ENCODE results near the gene DAND5.

The DAND5 gene

DNA sequence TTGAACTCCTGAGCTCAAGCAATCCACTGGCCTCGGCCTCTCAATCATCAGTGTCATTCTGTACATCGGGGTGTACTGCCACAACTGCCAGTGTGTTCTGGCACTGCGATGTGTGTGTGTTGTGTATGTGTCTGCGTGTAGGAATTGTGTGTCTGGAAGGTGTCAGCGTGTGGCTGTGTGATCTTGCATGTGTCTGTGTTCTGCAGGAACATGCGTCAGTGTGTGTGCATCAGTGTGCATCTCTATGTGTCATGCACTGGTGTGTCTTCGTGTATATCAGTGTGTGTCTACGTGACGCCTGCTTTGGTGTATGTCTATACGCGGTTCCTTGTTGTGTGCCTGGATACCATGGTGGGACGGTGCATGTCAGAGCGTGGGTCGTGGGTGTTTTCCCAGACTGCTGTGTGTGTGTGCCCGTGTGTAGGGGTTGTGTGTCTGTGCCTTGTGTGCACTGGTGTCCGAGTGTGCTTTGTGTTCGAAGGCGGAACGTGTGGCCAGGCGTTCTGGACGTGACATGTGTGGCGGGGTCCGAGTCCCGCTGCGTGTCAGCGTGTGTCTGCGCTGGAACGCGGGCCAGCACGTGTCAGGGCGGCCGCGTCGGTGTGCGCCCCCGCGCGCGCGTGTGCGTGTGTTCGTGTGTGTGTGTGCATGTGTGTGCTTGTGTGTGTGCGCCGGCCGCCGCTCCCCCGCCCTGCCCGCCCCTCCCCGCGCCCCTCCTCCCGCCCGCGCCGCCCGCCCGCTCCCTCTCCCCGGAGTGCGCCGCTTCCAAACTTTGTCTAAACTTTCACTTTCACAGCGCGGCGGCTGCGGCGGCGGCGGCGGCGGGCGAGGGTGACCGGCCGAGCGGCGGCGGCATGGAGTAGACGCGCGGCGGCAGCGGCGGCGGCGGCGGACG lies 25.6 kb downstream of the DAND5 start, which contains the start of gene NFIX:
TSS of gene NFIX (plus strand) at position 775 of the 895 bp plus-strand sequence. CDS start 363 bp downstream, outside the sequence.
- DNase-seq (ENCODE audit: low read depth), result no peak

DNA sequence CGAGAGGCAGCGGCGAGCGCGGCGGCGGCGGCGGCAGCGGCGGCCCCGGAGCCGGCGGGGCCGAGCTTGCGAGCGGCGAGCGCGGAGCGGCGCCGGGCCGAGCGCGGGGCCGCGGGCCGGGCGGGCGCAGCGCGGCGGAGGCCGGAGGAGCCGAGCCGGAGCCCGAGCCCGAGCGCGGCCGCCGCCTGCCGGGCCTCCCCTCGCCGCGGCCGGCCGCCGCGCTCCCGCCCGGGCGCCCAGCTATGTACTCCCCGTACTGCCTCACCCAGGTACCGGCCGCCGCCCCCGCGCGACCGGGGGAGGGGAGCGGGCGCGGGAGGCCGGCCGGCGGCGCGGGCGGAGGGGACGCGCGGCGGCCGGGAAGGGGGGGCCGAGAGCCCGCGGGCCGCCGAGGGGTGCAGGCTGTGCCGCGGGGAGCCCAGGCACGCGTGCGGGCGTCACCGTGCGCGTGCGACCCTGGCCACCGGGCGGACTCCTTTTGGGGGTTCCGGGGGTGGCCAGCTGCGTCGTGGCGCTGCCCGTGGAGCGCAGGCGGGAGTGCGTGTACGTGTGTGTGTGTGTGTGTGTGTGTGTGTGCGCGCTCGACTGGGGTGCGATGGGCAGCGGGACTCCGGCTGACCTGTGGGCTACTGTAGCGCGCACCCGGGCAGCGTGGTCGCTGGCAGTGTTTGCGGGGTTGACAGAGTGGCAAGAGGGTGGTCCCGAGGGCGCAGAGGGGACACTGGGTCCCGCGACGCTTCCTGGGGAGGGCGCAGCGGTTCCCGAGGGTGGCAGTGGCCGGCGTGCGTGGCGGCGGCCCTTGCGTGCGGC lies 26.4 kb downstream of the DAND5 start:
- no peak for DNase-seq (ENCODE audit: low read depth)

DNA sequence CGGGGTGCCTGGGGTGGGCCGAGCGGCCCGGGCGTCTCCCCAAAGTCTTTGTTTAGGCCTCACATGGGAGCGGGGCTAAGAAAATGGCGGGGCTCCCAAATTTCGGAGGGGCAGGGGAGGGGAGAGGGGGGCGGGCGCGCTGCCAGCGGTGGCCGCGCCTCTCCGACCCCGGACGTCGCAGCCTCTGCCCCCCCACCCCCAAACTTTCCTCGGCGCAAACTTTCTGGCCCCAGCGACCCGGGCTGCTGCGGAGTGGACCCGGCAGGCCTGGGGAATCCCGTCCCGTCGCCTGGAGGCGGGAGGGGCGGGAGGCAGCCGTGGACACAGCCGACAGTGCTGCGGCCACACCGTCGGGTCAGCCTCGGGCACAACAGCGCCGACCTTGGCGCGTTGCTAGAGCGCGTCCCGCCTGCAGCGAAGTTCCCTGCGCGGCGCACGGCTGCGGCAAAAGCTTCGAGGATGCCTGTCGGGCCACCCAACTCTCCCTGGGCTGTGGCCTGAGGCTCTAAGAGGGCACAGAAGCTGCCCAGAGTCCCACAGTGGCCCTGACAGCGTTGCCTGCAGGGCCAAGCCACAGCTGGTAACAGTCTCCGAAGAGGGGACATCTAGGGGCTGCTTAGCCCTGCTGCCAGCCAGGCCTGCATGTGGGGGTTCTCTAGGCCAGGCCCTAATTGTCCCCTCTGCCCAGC lies 27.2 kb downstream of the DAND5 start:
- DNase-seq (ENCODE audit: low read depth), result no peak

DNA sequence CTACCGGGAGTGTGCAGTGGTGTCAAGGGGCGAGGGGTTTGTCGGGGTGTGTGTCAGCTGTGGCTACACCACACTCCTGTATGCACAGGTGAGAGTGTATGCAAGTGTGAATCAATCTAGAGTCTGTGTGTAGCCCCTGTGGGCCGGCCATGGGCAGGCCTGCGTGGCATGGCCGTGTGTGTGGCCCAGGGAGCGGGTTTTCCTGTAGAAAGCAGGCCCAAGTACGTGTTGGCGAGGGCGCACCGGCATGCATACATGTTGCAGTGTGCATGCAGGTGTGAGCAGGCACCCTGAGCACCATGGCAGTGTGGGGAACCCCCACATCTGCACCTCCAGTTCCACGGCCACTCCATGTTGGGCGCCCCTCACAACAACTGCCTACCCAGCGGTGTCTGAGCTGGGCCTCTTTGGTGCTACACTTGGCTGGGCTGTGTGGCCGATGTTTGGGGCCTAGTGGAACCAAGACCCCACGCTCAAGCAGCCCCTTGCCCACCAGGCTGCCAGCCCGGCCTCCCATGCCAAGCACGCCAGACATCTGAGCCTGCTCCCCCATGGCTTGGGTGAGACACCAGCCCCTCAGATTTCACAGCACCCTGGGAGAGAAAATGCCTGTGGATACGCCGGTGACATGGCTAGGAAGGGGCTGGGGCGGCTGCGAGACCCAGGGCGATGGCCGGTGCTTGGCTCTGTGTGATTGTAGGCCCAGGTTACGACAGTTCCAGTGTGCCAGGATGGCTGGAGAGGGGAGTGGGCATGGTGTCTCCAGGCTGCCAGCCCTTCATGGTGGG lies 28.0 kb downstream of the DAND5 start:
- DNase-seq (ENCODE audit: low read depth), result no peak

DNA sequence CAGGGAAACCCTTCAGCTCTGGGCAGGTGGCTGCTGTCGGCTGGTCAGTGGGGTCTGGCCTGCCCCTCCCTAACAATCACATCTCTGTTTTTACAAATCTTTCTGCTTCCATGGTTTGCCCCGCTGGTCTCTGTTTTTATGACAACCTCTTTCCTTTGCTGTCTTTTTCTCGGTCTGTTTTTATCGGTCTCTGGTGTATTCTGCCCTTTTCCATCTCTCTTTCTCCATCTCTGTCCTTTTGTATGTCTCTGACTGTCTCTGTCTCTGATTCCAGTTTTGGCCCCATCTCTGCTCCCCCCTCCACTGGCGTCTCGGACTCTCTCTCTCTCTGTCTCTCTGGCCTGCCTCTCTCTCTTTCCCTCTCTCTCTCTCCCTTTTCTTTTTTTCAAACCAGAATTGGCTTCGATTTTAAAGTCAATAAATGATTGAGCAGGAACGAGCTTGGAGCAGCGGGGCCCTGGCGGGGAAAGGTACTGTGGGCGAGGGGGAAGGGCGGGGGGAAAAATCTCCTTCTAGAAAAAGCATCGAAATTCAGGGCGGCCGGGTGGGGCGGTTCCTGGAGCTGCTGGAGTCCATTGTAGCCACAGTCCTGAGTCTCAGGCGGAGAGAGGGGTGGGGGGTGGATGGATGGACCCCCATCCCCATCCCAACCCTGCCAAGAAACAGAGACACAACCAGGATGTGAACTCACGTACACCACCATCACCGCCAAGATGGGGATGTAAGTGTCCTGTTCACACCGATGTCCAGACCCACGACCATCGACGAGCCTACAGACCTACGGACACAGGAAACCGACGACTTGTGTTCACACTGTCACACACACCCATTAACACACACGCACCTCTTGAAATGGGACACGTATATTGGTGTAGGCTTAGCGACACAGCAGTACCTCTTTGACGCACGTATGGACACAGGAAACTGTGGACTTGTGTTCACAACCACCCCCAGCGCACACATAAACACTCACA lies 28.9 kb downstream of the DAND5 start:
- DNase-seq (ENCODE audit: low read depth), result no peak

DNA sequence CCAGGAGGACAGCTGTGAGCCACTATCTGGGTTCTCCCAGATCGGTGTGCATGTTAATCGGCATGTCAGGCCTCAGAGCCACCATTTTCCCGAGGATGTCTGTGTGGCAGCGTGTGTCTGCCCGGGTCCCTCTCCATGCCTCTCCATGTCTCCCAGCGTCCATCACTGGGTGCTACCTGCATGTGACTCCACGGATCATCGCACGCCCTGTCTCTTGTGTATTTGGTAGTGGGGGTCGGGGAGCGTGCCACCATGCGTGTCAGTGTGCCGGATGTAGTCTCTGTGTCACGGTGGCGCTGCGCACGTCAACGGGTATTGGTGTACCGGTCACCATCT lies 31.8 kb downstream of the DAND5 start:
- no peak for DNase-seq (ENCODE audit: low read depth)

DNA sequence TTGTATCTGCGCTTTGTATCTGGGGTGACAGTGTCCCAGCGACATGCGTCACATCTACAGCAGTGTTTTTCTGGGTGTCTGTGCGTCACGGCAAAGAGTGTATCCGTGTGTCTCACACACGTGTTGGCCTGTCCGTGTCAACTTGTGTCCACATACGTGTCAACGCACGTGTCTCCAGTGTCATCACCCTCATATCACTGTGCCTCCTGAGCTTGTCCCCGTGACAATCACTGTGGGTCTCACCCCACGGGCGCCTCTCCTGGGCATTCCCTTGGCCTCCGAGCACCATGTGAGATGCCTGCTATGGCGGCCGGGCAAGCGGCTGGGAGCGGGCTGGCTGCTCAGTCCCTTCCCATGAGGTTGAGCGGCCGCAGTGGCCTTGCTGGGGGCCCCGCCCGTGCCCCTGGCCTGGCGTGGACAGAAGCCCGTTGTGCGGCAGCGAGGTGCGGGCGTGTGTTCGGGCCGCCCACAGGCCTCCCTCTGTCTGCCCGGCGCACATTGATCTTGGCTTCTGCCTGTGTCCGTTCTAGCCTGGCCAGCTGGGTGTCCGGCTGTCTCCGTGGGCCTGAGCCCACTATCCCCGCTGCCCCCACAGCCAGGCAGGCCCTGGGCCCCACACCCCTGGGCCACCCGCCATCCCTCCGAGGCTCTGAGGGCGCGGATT lies 32.3 kb downstream of the DAND5 start:
- DNase-seq (ENCODE audit: low read depth), result no peak

DNA sequence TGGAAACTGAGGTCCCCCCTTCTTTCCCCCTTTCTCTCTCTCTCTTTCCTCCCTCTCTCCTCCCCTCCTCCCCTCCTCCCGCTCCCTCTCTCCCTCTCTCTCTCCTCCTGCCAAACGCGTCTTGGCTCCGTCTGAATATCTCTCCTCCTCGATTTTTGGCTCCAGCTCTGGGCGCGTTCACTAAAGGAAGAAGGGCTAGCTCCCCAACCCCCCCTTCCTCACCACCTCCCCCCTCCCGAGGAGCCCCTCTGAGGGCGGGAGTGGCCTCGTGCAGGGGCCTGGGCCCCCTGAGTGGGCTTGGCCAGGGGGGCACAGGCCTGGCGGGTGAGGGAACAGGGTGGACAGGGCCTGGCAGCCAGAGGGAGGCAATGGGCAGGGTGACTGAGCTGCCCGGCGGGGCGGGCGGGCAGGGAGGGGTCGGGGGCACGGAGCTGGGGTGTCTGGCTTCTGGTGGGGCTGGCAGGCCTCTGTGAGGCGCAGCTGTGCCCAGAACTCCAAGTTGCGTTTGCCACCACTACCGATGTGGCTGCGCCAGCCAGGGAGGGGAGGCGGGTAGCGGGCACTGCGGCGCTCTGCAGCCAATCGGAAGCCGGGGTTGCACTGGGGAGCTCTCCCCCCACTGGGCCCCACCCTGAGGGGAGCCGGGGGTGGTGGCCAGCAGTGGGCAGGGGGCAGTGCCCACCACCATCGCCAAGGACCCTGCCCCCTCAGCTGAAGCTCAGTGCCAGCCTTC lies 33.0 kb downstream of the DAND5 start:
- no peak for DNase-seq (ENCODE audit: low read depth)

DNA sequence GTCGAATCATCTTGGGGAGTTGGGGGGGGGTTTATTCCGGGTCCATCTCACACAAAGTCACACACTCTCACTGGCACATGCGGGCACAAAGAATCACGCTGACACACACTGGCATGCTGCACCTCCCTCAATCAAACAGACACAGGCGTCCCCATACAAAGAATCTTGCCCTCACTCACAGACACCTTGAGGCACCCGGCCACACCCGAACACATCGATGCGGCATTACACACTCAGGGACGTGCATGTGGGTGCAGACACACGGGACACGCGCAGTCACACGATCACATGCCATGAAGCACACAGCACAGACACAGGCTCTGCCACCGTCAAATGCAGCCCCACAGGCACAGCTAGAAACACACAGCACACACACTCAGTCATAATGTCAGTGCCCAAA lies 33.7 kb downstream of the DAND5 start:
- DNase-seq (ENCODE audit: low read depth), result no peak

DNA sequence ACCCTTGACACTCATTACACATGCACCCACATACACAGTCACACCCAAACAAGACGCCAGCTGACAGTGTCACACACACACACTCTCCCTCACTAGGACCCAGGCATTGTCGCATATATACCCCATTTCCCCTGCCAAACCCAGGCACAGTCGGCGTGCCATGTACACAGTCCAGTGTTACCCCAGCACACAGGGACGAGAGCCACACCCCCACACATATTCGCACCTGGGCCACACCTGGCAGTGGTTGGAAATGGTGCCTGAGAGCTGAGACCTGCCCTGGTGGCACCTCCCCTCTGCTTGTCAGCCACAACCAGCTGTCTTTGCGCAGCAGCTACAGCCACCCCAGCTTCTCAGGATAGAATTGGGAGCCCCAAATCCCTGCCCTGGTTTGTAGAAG lies 34.9 kb downstream of the DAND5 start:
- no peak for DNase-seq (ENCODE audit: low read depth)

DNA sequence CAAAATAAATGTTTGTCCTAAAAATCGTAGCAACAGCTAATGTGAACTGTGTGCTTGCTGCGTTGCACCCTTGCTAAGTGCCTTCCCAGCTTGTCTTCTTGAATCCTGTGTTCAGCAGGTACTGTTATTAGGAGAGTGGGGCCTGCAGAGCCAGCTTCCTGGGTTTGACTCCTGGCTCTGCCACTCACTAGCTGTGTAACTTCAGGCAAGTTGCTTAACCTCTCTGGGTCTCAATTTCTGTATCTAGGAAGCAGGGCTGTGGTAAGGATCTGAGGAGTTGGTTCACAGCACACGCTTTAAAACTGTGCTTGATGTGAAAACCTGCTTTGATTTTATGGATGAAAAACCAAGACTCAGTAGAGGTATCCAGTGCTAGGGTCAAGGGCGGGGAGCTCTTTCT lies 35.9 kb downstream of the DAND5 start:
- DNase-seq (ENCODE audit: low read depth), result no peak

DNA sequence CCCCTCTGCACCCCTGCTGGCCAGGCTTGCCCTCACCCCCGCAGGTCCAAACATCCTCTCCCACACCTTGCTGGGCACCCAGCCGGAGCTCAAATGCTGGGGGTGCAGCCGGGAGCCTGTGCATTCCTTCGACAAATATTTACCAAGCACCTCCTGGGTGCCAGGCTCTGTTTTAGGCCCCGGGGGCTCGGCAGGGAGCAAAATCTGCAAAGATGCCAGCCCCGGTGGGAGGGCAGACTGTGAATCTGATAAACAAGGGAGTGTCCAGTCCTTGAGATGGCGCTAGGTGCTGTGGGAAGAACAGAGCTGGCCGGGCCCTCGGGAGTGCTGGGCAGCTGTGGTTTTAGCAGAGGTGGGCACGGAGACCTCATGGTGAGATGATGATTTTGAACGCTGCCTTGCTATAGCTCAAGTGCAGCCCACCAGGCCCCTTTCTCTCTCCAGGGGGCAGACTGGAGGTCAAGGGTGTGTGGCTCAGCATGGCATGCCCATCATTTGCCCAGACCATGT lies 36.5 kb downstream of the DAND5 start:
- no peak for DNase-seq (ENCODE audit: low read depth)

DNA sequence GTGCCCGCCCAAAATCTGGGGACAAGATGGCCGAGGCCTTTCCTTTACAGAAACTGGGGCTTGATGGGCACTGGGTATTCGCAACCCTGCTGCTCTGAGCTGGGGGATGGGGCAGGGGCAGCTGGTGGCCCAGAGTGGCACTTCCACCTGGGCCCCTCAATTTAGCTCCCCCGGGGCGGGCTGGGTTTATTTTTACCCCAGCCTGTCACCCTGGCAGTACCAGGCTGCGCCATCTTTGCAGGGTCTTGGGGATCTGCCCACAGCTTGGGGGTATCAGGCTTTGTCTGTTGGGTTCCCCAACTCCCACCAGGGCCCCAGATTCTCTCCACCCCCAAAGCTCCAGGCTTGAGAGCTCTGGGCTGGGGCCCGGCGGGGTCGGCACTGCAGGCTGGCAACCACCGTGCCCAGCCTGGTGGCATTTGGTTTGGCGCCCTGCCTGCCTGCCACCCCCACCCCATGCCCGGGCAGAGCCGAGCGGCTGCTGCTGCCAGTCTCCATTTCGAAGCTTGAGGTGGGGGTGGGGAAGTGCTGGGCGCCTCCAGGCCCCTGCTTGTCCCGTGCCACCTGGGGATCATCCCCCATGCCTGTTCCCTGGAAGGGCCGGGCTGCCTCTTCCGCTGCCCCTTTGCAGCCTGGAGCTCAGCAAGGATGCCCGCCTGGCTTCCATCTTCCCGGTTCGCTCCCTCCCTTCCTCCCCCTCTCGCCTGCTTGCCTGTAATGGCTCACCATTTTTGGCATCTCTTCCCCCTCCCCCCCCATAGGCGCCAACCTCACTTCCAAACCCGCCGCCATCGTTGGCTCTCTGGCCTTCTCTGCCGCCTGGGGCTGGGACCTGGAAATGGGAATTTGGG lies 37.3 kb downstream of the DAND5 start:
- DNase-seq (ENCODE audit: low read depth), result no peak

DNA sequence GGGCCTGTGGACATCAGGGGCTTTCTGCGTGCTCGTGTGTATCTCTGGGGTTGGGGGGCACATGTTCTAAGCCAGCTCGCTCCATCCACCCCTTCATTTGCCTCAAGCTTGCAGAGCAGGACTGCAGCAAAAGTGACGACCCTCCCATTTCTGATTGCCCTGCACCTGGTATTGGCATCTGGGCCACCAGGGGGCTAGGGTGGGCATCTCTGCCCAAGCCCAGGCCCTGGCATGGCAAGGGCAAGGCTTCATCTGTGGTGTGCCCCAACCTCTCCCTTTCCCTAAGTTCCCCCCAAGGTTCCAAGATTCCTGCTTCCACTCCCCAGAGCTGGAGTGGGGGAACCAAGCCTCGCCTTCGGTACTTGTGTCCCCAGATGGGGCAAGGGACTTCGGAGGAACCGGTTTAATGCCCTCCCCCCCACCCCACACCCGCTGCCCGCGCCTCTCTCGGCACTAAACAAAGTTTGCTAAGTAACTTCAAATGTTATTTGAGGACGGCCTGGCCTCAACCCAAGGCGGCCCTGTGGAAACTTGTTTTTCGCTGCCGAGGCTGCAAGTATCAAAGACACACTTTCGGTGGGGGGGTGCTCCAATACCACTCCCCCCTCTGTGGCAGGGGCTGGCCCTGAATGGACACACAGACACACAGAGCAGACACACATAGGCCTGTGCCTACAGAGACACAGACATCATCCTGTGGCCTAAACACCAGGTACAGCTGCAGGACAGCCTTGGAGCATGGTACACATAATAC lies 38.1 kb downstream of the DAND5 start:
- DNase-seq (ENCODE audit: low read depth), result no peak

DNA sequence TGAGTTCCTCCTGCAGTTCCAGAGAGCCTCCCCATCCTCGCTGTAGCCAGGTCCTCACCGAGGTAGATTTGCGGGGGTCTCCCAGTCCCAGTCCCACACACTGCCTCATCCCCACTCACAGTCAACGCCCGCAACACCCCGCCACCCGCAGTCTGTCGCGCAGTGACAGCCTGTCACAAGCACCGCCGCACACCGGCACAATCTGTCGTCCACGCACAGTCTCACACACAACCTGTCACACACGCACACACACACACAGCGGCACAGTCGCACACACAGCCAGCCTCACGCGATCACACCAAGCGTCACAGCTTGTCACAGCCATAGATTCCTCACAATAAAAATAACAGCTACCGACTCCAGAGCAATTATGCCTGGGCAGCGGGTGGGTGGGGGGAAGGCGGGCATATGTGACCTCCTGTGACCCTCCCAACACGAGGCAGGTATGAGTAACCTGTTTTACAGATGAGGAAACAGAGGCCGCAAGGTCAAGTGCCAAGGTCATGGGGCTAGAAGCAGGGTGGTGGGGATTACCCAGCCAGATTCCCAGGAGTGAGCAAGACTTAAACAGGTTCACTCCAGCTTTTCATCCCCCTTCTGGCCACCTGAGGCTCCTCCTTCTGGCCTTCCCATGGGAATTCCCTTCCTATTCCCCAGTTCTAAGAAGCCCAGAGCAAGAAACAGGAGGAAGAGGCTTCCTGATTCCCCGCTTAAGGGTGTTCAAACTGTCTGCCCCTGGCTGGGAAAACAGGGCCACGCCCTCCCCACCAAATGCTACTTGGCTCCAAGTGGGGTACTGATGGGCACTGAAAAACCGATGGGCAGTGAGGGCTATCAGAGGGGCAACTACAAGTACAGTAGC lies 39.8 kb downstream of the DAND5 start:
- no peak for DNase-seq (ENCODE audit: low read depth)
